Neuronal stem cell (in vitro differentiated cells): ENCODE results near the gene HOXA3.

Source experiments
- DNase-seq: peaks from one replicate; pipeline ENCODE4 v3.0.0-alpha.2; 2013; ENCODE audit warnings: low spot score
- H2AFZ ChIP-seq: one replicate; pipeline ENCODE4 v1.6.1; 2013; ENCODE audit warnings: mild to moderate bottlenecking, low read length, inconsistent platforms
- H2AK5ac ChIP-seq: 2 replicates; pipeline ENCODE4 v1.6.1; 2013; ENCODE audit warnings: low read depth, mild to moderate bottlenecking, inconsistent platforms, low read length, moderate library complexity, mixed read lengths
- H2BK120ac ChIP-seq: 2 replicates; pipeline ENCODE4 v1.6.1; 2013; ENCODE audit warnings: low read depth, mild to moderate bottlenecking, inconsistent platforms, low read length, moderate library complexity, mixed read lengths
- H2BK12ac ChIP-seq: one replicate; pipeline ENCODE4 v1.6.1; 2013; ENCODE audit warnings: low read length, inconsistent platforms
- H2BK15ac ChIP-seq: 2 replicates; pipeline ENCODE4 v1.6.1; 2013; ENCODE audit warnings: mild to moderate bottlenecking, low read length, inconsistent platforms, mixed read lengths
- H2BK5ac ChIP-seq: one replicate; pipeline ENCODE4 v1.6.1; 2013; ENCODE audit warnings: inconsistent platforms, mild to moderate bottlenecking, low read length, moderate library complexity
- H3K14ac ChIP-seq: one replicate; pipeline ENCODE4 v1.6.1; 2013; ENCODE audit warnings: low read length, inconsistent platforms
- H3K18ac ChIP-seq: 2 replicates; pipeline ENCODE4 v1.6.1; 2013; ENCODE audit warnings: low read length, inconsistent platforms
- H3K23ac ChIP-seq: 2 replicates; pipeline ENCODE4 v1.6.1; 2013; ENCODE audit warnings: low read depth, mild to moderate bottlenecking, mixed read lengths, low read length, inconsistent platforms; ENCODE audit not compliant: poor library complexity
- H3K27ac ChIP-seq: replicated peaks from 3 replicates; pipeline ENCODE4 v1.5.1; 2013; ENCODE audit warnings: low read length, inconsistent platforms
- H3K27me3 ChIP-seq, 3 experiments: 2 replicates each; pipeline ENCODE4 v1.6.1; 2013; ENCODE audit warnings: low read length in 3 of 3, mild to moderate bottlenecking in 2 of 3, inconsistent platforms in 1 of 3, low read depth in 1 of 3, mixed read lengths in 1 of 3, moderate library complexity in 1 of 3; ENCODE audit not compliant: control insufficient read depth in 3 of 3, insufficient read depth in 3 of 3
- H3K36me3 ChIP-seq, 2 donors: replicated peaks in 1 of 2; 2 replicates each; pipeline ENCODE4 v1.6.1; 2013; ENCODE audit warnings: low read length in 2 of 2; ENCODE audit not compliant: control insufficient read depth in 2 of 2, insufficient read depth in 2 of 2
- H3K4ac ChIP-seq: 2 replicates; pipeline ENCODE4 v1.6.1; 2013; ENCODE audit warnings: inconsistent platforms, mild to moderate bottlenecking, low read length, moderate library complexity
- H3K4me1 ChIP-seq, 2 donors: 1 replicate in 1 of 2; 2 replicates in 1 of 2; pipeline ENCODE4 v1.6.1; 2013; ENCODE audit warnings: low read length in 2 of 2, low read depth in 1 of 2; ENCODE audit not compliant: control insufficient read depth in 2 of 2, insufficient read depth in 1 of 2
- H3K4me2 ChIP-seq: one replicate; pipeline ENCODE4 v1.6.1; 2013; ENCODE audit warnings: mild to moderate bottlenecking, low read length, inconsistent platforms; ENCODE audit not compliant: insufficient read depth, poor library complexity, severe bottlenecking
- H3K4me3 ChIP-seq, 2 donors: 2 replicates each; pipeline ENCODE4 v1.5.1; 2013; ENCODE audit warnings: low read length in 2 of 2, mild to moderate bottlenecking in 2 of 2, inconsistent platforms in 1 of 2, moderate library complexity in 1 of 2
- H3K79me1 ChIP-seq: one replicate; pipeline ENCODE4 v1.6.1; 2013; ENCODE audit warnings: low read depth, mild to moderate bottlenecking, inconsistent platforms, low read length, moderate library complexity
- H3K9ac ChIP-seq: one replicate; pipeline ENCODE4 v1.6.1; 2013; ENCODE audit warnings: mild to moderate bottlenecking, low read depth, low read length, inconsistent platforms; ENCODE audit not compliant: poor library complexity
- H3K9me3 ChIP-seq, 2 donors: replicated peaks in 1 of 2; 2 replicates each; pipeline versions ENCODE3 to v1.6.1; 2013; ENCODE audit warnings: low read length in 2 of 2, mild to moderate bottlenecking in 2 of 2, inconsistent platforms in 1 of 2, low read depth in 1 of 2, mixed read lengths in 1 of 2, moderate library complexity in 1 of 2; ENCODE audit not compliant: control insufficient read depth in 2 of 2, insufficient read depth in 1 of 2
- H4K8ac ChIP-seq: one replicate; pipeline ENCODE4 v1.6.1; 2013; ENCODE audit warnings: low read depth, mild to moderate bottlenecking, inconsistent platforms, low read length, moderate library complexity
- H4K91ac ChIP-seq: one replicate; pipeline ENCODE4 v1.6.1; 2013; ENCODE audit warnings: low read length, low read depth, mild to moderate bottlenecking, inconsistent platforms; ENCODE audit not compliant: poor library complexity
- WGBS, 2 donors: extraction: QIAGEN DNeasy Blood & Tissue Kit; methylation state at CpG; one replicate each; pipeline ENCODE4 v1.1.7; 2013; ENCODE audit warnings: missing lambda C conversion rate in 2 of 2, mixed read lengths in 1 of 2; ENCODE audit not compliant: insufficient read length in 2 of 2, insufficient replicate concordance in 1 of 2; ENCODE audit errors: extremely low coverage in 2 of 2; 5-methylcytosine and 5-hydroxymethylcytosine counted together

Gene HOXA3

GRCh38 chr7:27199849-27200760, 47.7 kb upstream of the HOXA3 start, which contains the start of gene HOXA13:
TSS of gene HOXA13 (minus strand) at chr7:27200091. CDS start at chr7:27200077, 14 bp downstream.
- H3K14ac ChIP-seq, result no peak within 1 kb of the TSS
- no peak within 1 kb of the TSS for H3K9ac ChIP-seq
- H3K79me1 ChIP-seq, result no peaks in the 10 kb centered on the region
- H2BK12ac ChIP-seq, result no peak within 1 kb of the TSS
- no peak within 1 kb of the TSS for H3K27ac ChIP-seq
- DNase-seq, result peak; percentile 62
- no CpG with 5 or more reads among the region's 99 CpGs for WGBS, 2 donors
- H3K4me2 ChIP-seq, result peak within 1 kb of the TSS; percentile 63
- peak within 1 kb of the TSS; percentile 36 for H3K18ac ChIP-seq
- peak within 1 kb of the TSS; percentile 15 for H2BK5ac ChIP-seq
- peak within 1 kb of the TSS; percentile 85 for H2AFZ ChIP-seq
- H4K91ac ChIP-seq, result no peak within 1 kb of the TSS
- no peak within 1 kb of the TSS for H3K4ac ChIP-seq
- no peaks in the 10 kb centered on the region for H3K9me3 ChIP-seq
- no peak within 1 kb of the TSS for H2BK15ac ChIP-seq
- H3K4me3 ChIP-seq, result peak within 1 kb of the TSS; percentile 37 to 68
- H3K27me3 ChIP-seq, result peaks cover 61 to 94% (median 87%) of the 10 kb centered on the region in 3 experiments
- H3K23ac ChIP-seq, result peak within 1 kb of the TSS; percentile 45
- peaks cover 0 to 1% of the 10 kb centered on the region in 2 donors for H3K4me1 ChIP-seq
- H2AK5ac ChIP-seq, result no peak within 1 kb of the TSS
- no peaks in the 10 kb centered on the region for H3K36me3 ChIP-seq
- no peak within 1 kb of the TSS for H2BK120ac ChIP-seq
- no peak within 1 kb of the TSS for H4K8ac ChIP-seq

DNA sequence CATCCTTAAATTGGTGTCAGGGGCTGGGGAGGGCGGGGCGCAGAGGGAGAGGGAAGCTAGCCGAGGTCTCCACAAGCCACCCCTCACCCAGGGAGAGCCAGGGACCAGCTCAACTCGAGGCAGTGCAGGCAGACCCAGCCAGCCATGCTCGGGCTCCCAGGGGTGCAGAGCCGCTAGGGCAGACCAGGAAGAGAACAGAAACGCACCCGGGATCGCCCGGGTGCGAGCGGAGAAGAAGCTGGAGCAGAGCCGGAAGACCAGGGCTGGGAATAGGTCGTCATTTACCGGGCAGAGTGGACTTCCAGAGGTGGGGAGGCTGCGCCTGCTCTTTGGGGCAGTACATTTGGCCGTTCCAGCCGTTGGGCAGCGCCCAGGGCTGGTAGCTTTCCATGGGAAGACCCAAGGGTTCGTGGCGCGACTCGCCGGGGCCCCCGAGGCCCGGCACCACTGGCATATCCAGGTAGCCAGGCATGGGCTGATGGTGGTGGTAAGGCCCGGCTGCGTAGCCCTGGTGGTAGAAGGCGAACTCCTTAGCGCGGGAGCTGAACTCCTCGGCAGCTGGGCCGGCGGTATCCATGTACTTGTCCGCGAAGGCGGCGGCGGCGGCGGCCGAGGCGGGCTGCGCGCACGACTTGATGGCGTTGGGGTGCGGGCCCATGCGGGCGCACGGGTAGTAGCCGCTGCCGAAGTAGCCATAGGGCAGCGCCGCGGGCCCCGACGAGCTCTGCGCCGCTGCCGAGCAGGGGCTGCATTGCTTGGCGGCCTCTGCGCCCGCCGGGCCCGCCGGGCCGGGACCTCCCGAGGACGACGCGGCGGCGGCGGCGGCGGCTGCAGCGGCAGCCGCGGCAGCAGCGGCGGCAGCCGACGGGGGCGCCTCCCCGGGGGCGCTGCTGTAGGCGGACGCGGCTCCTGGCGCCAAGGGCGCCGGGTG, 46.8 kb upstream of the HOXA3 start:
- Histone ChIP-seq H3K79me1 (no peaks in the 10 kb centered on the region), H4K91ac (no peak overlapping the region), H3K9ac (no peak overlapping the region), H2AK5ac (no peak overlapping the region), H3K27me3 (peaks cover 52 to 94% (median 85%) of the 10 kb centered on the region in 3 experiments), H3K18ac (peak overlapping the region; percentile 19), H2BK120ac (no peak overlapping the region), H3K4ac (no peak overlapping the region), H3K23ac (peak overlapping the region; percentile 45), H3K9me3 (no peaks in the 10 kb centered on the region), H3K4me2 (peak overlapping the region; percentile 63), H3K4me1 (peaks cover 0 to 1% of the 10 kb centered on the region in 2 donors), H2BK15ac (no peak overlapping the region), H3K4me3 (no peak overlapping the region), H3K27ac (no peak overlapping the region), H3K14ac (no peak overlapping the region), H3K36me3 (no peaks in the 10 kb centered on the region), H2BK5ac (peak overlapping the region; percentile 15), H2AFZ (peak overlapping the region; percentile 73), H2BK12ac (no peak overlapping the region), H4K8ac (no peak overlapping the region)
- no CpG with 5 or more reads among the region's 93 CpGs for WGBS, 2 donors
- no peak for DNase-seq

DNA sequence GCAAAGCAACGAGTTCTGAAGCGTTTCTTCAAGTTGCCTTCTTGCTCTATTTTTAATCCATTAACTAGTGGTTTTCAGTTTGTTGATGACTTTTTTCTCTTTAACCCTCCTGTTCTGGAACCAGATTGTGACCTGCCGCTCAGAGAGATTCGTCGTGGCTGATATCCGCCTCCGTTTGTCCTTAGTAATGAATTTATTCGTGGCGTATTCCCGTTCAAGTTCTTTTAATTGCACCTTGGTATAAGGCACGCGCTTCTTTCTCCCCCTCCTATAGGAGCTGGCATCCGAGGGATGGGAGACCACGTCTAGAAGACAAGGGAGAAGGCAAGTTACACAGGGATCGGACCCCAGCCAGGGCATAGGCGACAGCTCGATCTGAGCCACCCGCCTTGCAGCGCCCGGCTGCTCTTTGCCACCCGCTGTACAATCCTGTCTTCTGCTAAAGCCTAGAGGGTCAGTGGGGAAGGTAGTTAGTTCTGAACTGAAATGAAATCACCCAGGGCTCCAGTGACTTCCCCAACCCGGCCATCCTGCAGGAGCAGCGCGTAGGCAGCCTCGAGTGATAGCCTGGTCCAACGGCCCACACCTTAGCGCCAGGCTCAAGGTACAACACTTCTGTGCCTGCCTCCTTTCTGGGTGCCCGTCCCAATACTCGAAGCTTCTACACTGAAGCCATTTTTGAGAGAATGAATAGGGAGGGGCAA, 45.9 kb upstream of the HOXA3 start:
- Histone ChIP-seq H4K8ac (no peak overlapping the region), H2AFZ (no peak overlapping the region), H3K27me3 (peaks cover 49 to 94% (median 84%) of the 10 kb centered on the region in 3 experiments), H4K91ac (no peak overlapping the region), H2BK120ac (no peak overlapping the region), H3K4ac (no peak overlapping the region), H3K14ac (no peak overlapping the region), H3K4me2 (no peak overlapping the region), H3K79me1 (no peaks in the 10 kb centered on the region), H3K27ac (no peak overlapping the region), H3K4me1 (peaks cover 0 to 1% of the 10 kb centered on the region in 2 donors), H2AK5ac (no peak overlapping the region), H3K9ac (no peak overlapping the region), H3K23ac (no peak overlapping the region), H3K18ac (no peak overlapping the region), H3K4me3 (no peak overlapping the region), H2BK12ac (no peak overlapping the region), H3K9me3 (no peaks in the 10 kb centered on the region), H2BK5ac (peak overlapping the region; percentile 15), H2BK15ac (no peak overlapping the region), H3K36me3 (no peaks in the 10 kb centered on the region)
- no CpG with 5 or more reads among the region's 29 CpGs for WGBS, 2 donors
- no peak for DNase-seq
